Astrocyte (in vitro differentiated cells and primary cell): ENCODE data around the gene TRIB2.

Experiments
- CTCF ChIP-seq: IDR thresholded peaks from 2 replicates; pipeline ENCODE4 v1.5.1; 2011; ENCODE audit warnings: low read depth, mild to moderate bottlenecking, inconsistent platforms, low read length, moderate library complexity; ENCODE audit not compliant: insufficient read depth
- EZH2 ChIP-seq: IDR thresholded peaks from 2 replicates; pipeline ENCODE4 v1.6.1; 2012; ENCODE audit warnings: mild to moderate bottlenecking, low read length, inconsistent platforms; ENCODE audit not compliant: insufficient read depth

GRCh38 chr2:12697617-12698016, 19.1 kb upstream of the TRIB2 start:
- no peak for TF ChIP-seq CTCF
- TF ChIP-seq EZH2 = no peak
